IMR-90 (cell line): ENCODE results near the gene LSM14A.

Source experiments
- CEBPB ChIP-seq: IDR thresholded peaks from 2 replicates; pipeline ENCODE4 v1.6.1; 2012; ENCODE audit warnings: low read depth, low read length, improper control_type of control experiment
- CHD1 ChIP-seq: IDR thresholded peaks from 2 replicates; pipeline ENCODE4 v1.6.1; 2012; ENCODE audit warnings: low read depth, low read length, improper control_type of control experiment
- CTCF ChIP-seq: conservative IDR thresholded peaks from 2 replicates; pipeline ENCODE4 v1.5.1; 2012; ENCODE audit warnings: mild to moderate bottlenecking, low read depth, low read length, improper control_type of control experiment
- ELK1 ChIP-seq: fragments of 150-350 bp; IDR thresholded peaks from 2 replicates; pipeline ENCODE4 v1.6.1; 2016; ENCODE audit warnings: low read depth, mild to moderate bottlenecking, low read length, moderate library complexity, borderline replicate concordance
- FOS ChIP-seq: fragments of 150-350 bp; IDR thresholded peaks from 2 replicates; pipeline ENCODE4 v1.6.1; 2016; ENCODE audit warnings: low read depth, low read length
- MAFK ChIP-seq: IDR thresholded peaks from 2 replicates; pipeline ENCODE4 v1.6.1; 2012; ENCODE audit warnings: low read depth, low read length, improper control_type of control experiment
- MXI1 ChIP-seq: IDR thresholded peaks from 2 replicates; pipeline ENCODE4 v1.6.1; 2012; ENCODE audit warnings: low read depth, mild to moderate bottlenecking, low read length, moderate library complexity, borderline replicate concordance
- POLR2A ChIP-seq: IDR thresholded peaks from 2 replicates; pipeline ENCODE4 v1.6.1; 2012; ENCODE audit warnings: mild to moderate bottlenecking, low read depth, low read length
- RAD21 ChIP-seq: IDR thresholded peaks from 2 replicates; pipeline ENCODE4 v1.6.1; 2012; ENCODE audit warnings: low read length, improper control_type of control experiment
- RCOR1 ChIP-seq: IDR thresholded peaks from 2 replicates; pipeline ENCODE4 v1.6.1; 2012; ENCODE audit warnings: mild to moderate bottlenecking, low read length, improper control_type of control experiment; ENCODE audit not compliant: insufficient replicate concordance
- RFX5 ChIP-seq: IDR thresholded peaks from 2 replicates; pipeline ENCODE4 v1.8.0; 2012; ENCODE audit warnings: low read depth, mild to moderate bottlenecking, low read length, moderate library complexity
- SMC3 ChIP-seq: fragments of 150-350 bp; IDR thresholded peaks from 2 replicates; pipeline ENCODE4 v1.6.1; 2016; ENCODE audit warnings: low read depth, mild to moderate bottlenecking, antibody characterized with exemption, low read length, moderate library complexity
- USF2 ChIP-seq: fragments of 150-350 bp; IDR thresholded peaks from 2 replicates; pipeline ENCODE4 v1.6.1; 2017; ENCODE audit warnings: mild to moderate bottlenecking, antibody characterized with exemption, low read length, low read depth

- TF ChIP-seq POLR2A, result no peak
- no peak for TF ChIP-seq MXI1
- no peak for TF ChIP-seq MAFK
- no peak for TF ChIP-seq RAD21
- TF ChIP-seq CTCF, result no peak
- TF ChIP-seq RFX5, result no peak
- no peak for TF ChIP-seq SMC3
- TF ChIP-seq USF2, result no peak
- no peak for TF ChIP-seq FOS
- TF ChIP-seq ELK1, result no peak
- TF ChIP-seq CEBPB, result no peak
- no peak for TF ChIP-seq CHD1
- no peak for TF ChIP-seq RCOR1
These were observed 8.0 kb downstream of the LSM14A start for GRCh38 chr19:34180273-34180672.
